ENCODE data around the gene ACSL3. TPM values are rescaled to one million over a fixed set of nuclear protein-coding genes. Genes with fewer than 3 reads are reported as not detected.

The ACSL3 gene
- total RNA-seq, 2 donors from 2014 or later, result 116 to 162 TPM

- H3K27ac ChIP-seq, result no peak overlapping the region
- intact Hi-C loops (cut with DNase I), result loop anchor here (10.0 kb wide), 1 partner anchor 398 kb away; no protein-coding TSS in a partner anchor
- H3K27me3 ChIP-seq, result no peaks in the 10 kb centered on the region
- H3K4me3 ChIP-seq, result no peak overlapping the region
- H3K36me3 ChIP-seq, result no peaks in the 10 kb centered on the region
- no peak for DNase-seq
- no peak for TF ChIP-seq CTCF (IDR thresholded peaks at IDR 0.05)
- no peaks in the 10 kb centered on the region for H3K4me1 ChIP-seq
- H3K9ac ChIP-seq (ENCODE audit: low read depth in 2 of 2, low read length in 2 of 2), result no peak overlapping the region
- H3K9me3 ChIP-seq, result no peaks in the 10 kb centered on the region
Measured at GRCh38 chr2:222976521-222977061, 115.8 kb downstream of the ACSL3 start.

- Histone ChIP-seq H3K27me3 (no peaks in the 10 kb centered on the region), H3K36me3 (no peaks in the 10 kb centered on the region), H3K9me3 (no peaks in the 10 kb centered on the region), H3K9ac (ENCODE audit: low read depth in 2 of 2, low read length in 2 of 2) (no peak overlapping the region), H3K4me3 (no peak overlapping the region), H3K27ac (no peak overlapping the region), H3K4me1 (no peaks in the 10 kb centered on the region)
- intact Hi-C loops (cut with DNase I), result loop anchor here (10.0 kb wide), 1 partner anchor 398 kb away; no protein-coding TSS in a partner anchor
- no peak for DNase-seq
- TF ChIP-seq CTCF (IDR thresholded peaks at IDR 0.05), result no peak
Measured at GRCh38 chr2:222977121-222977520, 116.3 kb downstream of the ACSL3 start.

- Histone ChIP-seq H3K4me3 (no peak overlapping the region), H3K36me3 (no peaks in the 10 kb centered on the region), H3K27me3 (no peaks in the 10 kb centered on the region), H3K9me3 (no peaks in the 10 kb centered on the region), H3K27ac (no peak overlapping the region), H3K9ac (ENCODE audit: low read depth in 2 of 2, low read length in 2 of 2) (no peak overlapping the region), H3K4me1 (no peaks in the 10 kb centered on the region)
- TF ChIP-seq CTCF (IDR thresholded peaks at IDR 0.05), result no peak
- DNase-seq, result no peak
- intact Hi-C loops (cut with DNase I), result loop anchor here (10.0 kb wide), 1 partner anchor 396 kb away; no protein-coding TSS in a partner anchor
Measured at GRCh38 chr2:222978850-222979249, 118.0 kb downstream of the ACSL3 start.

GRCh38 chr2:222979484-222979883, 118.6 kb downstream of the ACSL3 start:
- intact Hi-C loops (cut with DNase I), result loop anchor here (10.0 kb wide), 1 partner anchor 395 kb away; no protein-coding TSS in a partner anchor

More at GRCh38 chr2:222979484-222979883, 118.6 kb downstream of the ACSL3 start:
- Histone ChIP-seq H3K27ac (no peak overlapping the region), H3K36me3 (no peaks in the 10 kb centered on the region), H3K4me1 (no peaks in the 10 kb centered on the region), H3K4me3 (no peak overlapping the region), H3K9me3 (no peaks in the 10 kb centered on the region), H3K9ac (ENCODE audit: low read depth in 2 of 2, low read length in 2 of 2) (no peak overlapping the region), H3K27me3 (no peaks in the 10 kb centered on the region)
- TF ChIP-seq CTCF (IDR thresholded peaks at IDR 0.05), result no peak
- DNase-seq, result no peak
